Hepatocyte (in vitro differentiated cells): ENCODE measurements around the gene STAC3.

Experiments used
- CTCF ChIP-seq: fragments of 200-600 bp; sonication (generic); IDR thresholded peaks from 2 replicates; pipeline ENCODE4 v1.5.1; 2016; ENCODE audit warnings: antibody characterized with exemption, mild to moderate bottlenecking; ENCODE audit not compliant: poor library complexity
- EZH2 ChIP-seq: fragments of 200-600 bp; sonication (generic); IDR thresholded peaks from 2 replicates; pipeline ENCODE4 v1.6.1; 2016; ENCODE audit warnings: antibody characterized with exemption, mild to moderate bottlenecking, borderline replicate concordance

- TF ChIP-seq CTCF (no peak), EZH2 (no peak)
These were observed 11.3 kb upstream of the STAC3 start for GRCh38 chr12:57262126-57262822.
